Adipocyte (in vitro differentiated cells): ENCODE measurements around the gene SH3RF1.
A peak's percentile ranks its signal among the peaks of the same experiment; 100 is the strongest.

Experiments
- DNase-seq: peaks from one replicate; pipeline ENCODE4 v3.0.0-alpha.2; 2015; ENCODE audit warnings: low read depth
- H3K27me3 ChIP-seq: replicated peaks from 2 replicates; pipeline ENCODE4 v1.7.0; 2013; ENCODE audit warnings: mild to moderate bottlenecking, low read length, moderate library complexity; ENCODE audit not compliant: control insufficient read depth, insufficient read depth
- H3K36me3 ChIP-seq: 2 replicates; pipeline ENCODE4 v1.7.0; 2013; ENCODE audit warnings: low read length, mild to moderate bottlenecking, moderate library complexity; ENCODE audit not compliant: control insufficient read depth, insufficient read depth, severe bottlenecking
- H3K4me1 ChIP-seq: 2 replicates; pipeline ENCODE4 v1.7.0; 2013; ENCODE audit warnings: mild to moderate bottlenecking, low read length, moderate library complexity; ENCODE audit not compliant: control insufficient read depth, insufficient read depth
- H3K4me3 ChIP-seq: 2 replicates; pipeline ENCODE4 v1.7.0; 2013; ENCODE audit warnings: mild to moderate bottlenecking, low read length, moderate library complexity
- H3K9ac ChIP-seq: 2 replicates; pipeline ENCODE4 v1.7.0; 2013; ENCODE audit warnings: mild to moderate bottlenecking, low read length, moderate library complexity
- H3K9me3 ChIP-seq: 2 replicates; pipeline ENCODE4 v1.7.0; 2013; ENCODE audit warnings: mild to moderate bottlenecking, low read length, moderate library complexity; ENCODE audit not compliant: control insufficient read depth

The SH3RF1 gene

DNA sequence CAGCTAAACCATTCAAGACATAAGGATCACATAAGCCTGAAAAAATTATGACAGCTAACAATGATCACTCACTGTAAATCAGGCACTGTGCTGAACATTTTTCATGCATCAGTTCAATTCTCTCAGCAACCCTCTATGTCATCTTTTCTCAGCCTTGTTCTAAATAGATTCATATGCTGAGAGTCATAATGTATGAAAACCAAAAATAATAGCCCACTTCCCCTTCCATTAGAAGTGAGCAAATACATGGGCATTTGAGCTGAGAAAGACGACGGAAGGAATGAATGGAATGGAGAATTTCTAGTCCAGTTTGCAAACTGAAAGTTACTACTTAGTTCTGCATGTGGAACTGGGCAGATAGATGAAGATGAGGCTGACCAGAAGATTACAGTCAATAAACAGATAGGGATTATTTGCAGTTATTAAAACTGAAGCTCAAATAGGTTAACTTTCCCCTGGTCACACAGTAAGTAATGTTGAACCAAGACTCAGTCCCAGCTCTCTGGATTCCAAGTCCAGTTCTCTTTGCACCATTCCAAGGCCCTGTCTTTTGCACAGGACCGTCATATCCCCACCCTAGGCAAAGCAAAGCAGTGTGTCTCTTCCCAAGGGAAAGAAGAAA, 1.6 kb upstream of the SH3RF1 start:
- Histone ChIP-seq H3K27me3 (no peaks in the 10 kb centered on the region), H3K4me3 (peak overlapping the region; percentile 95), H3K9me3 (no peaks in the 10 kb centered on the region), H3K36me3 (no peaks in the 10 kb centered on the region), H3K4me1 (peaks cover 24% of the 10 kb centered on the region), H3K9ac (peak overlapping the region; percentile 96)
- DNase-seq: peak; percentile 82

DNA sequence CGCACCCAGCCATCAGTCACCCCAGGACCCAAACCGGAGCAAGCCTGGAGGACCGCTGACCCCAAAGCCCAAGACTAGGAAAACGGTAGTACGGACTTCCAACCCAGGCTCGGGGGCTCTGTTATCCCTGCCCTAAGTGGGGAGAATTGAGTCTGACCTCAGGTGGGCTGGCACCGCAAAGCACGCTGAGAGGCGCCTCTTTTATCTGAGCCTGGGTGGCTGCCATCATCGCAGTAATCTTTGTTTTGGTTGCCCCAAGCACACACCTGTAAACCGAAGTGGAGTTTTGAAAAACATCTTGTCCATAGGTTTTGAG, 894 bp upstream of the SH3RF1 start:
- peak overlapping the region; percentile 96 for H3K9ac ChIP-seq
- H3K4me3 ChIP-seq: peak overlapping the region; percentile 95
- H3K27me3 ChIP-seq: no peaks in the 10 kb centered on the region
- peaks cover 31% of the 10 kb centered on the region for H3K4me1 ChIP-seq
- H3K9me3 ChIP-seq: no peaks in the 10 kb centered on the region
- H3K36me3 ChIP-seq: no peaks in the 10 kb centered on the region
- peak; percentile 31 for DNase-seq

DNA sequence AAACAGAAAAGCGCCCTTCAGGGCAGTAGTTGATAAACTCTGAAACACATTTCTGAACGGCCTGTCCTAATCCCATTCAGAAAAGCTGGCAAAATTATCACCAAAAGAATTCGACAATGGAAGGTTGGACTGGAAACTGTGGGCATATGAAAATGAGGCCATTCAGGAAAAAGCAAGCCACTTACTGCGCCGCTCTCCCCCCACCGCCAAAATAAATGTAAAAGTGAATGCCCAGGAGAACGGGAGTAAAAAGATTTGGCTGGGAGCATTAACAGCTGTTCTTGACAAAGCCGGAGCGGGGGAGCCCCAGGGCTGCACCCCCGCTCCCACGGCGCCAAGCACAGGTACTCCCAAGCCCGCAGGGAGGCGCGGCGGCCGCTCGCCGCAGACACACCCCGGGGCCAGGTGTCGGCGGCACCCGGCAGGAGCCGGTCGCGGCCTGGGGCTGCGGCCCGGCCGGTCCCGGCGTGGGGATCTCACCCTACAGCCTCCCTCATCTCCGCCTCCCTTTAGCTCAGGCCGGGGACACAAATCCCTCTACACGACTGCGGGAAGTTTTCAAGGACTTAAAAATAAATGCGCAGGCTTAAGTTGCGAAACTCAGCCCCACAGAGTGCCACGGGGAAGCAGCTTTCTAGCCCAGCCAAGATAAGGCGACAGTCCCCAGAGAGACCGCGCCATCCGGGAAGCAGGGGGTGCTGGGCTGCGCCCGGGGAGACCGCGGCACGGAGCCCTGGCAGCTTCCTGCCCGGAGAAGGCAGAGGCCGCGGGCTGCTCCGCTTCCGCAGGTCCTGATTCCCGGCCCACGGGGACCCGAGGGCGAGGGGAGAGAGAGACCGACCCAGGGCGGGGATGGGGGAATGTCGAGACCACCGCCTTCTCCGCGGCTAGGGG, 593 bp downstream of the SH3RF1 start:
- Histone ChIP-seq H3K27me3 (no peaks in the 10 kb centered on the region), H3K4me1 (peaks cover 39% of the 10 kb centered on the region), H3K9me3 (no peaks in the 10 kb centered on the region), H3K36me3 (no peaks in the 10 kb centered on the region), H3K9ac (peak overlapping the region; percentile 96), H3K4me3 (peak overlapping the region; percentile 95)
- peak; percentile 68 for DNase-seq

DNA sequence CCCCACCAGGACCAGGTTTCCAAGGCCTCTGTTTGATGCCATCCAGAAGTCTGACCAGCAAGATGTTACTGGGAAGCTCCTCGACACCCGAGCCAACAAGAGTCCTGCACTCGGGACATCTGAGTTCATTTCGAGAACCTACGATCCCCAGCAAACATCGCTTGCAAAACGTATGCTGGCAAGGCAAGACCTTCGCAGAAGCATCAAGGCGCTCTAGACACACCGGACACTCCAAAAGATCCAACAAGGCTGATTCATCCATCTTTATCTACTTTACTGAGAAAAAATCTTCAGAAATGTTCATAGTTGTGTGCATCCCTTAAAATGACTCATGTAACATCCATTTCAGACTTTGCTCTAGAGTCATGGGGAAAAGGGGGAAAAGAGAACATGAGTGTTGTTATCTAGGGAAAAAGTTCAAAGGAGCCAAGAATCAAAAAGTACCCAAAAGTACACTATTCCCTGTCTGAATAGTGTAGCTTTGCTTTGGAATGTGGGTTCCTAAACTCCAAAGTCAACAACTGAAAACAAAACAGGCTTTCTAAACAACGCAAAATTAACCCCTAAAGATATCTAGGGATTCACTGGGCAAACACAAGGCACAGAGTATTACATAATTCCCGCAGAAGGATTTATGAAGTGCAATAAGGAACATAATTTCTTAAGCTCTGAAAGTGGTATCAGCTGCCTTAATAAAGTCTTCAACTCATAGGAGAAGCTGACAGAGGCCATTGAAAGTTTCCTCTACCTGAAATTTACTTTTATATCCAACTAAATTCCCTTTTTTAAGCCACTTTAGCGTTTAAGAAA, 1.6 kb downstream of the SH3RF1 start:
- Histone ChIP-seq H3K4me1 (peaks cover 41% of the 10 kb centered on the region), H3K36me3 (peaks cover 9% of the 10 kb centered on the region), H3K4me3 (peak overlapping the region; percentile 95), H3K9ac (peak overlapping the region; percentile 96), H3K9me3 (no peaks in the 10 kb centered on the region), H3K27me3 (no peaks in the 10 kb centered on the region)
- peak; percentile 76 for DNase-seq

DNA sequence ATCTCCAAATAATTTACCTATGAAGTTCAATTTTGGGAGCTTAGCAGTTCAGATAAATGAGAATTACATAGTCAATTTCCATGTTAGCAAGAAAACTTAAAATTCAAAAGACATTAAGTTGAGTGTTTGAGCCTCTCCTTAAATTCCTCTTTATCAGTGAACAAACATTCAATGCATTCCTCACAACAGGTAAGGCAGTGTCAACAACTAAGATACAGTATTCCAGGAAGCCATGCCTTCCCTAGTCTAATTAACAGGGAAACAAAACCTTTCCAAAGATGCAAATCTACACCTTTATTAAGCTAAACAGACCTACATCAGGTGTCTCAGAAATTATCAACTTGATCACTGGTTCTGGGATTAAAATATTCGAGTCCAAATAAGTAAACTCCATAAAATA, 3.7 kb downstream of the SH3RF1 start:
- no peak overlapping the region for H3K9ac ChIP-seq
- H3K9me3 ChIP-seq: no peaks in the 10 kb centered on the region
- H3K4me3 ChIP-seq: peak overlapping the region; percentile 95
- peaks cover 42% of the 10 kb centered on the region for H3K4me1 ChIP-seq
- no peak for DNase-seq
- H3K27me3 ChIP-seq: no peaks in the 10 kb centered on the region
- peaks cover 24% of the 10 kb centered on the region for H3K36me3 ChIP-seq

DNA sequence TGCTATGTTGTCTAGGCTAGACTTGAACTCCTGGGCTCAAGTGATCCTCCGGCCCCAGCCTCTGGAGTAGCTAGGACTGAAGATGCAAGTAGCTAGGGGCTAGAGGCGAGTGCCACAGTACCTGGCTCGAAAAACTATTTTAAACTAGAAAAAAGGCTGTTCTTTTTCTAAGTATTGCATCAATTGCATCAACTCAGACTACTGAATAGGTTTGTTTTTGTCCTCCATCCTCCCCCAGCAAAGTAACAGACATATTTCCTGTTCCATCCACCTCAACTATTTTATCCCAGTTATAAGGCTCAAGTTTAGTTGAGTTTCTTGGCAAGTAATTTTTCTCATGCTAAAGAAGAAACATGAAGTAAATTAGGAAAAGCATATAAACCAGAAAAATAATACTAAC, 4.1 kb downstream of the SH3RF1 start:
- H3K36me3 ChIP-seq: peaks cover 24% of the 10 kb centered on the region
- peak; percentile 42 for DNase-seq
- no peaks in the 10 kb centered on the region for H3K9me3 ChIP-seq
- H3K4me1 ChIP-seq: peaks cover 38% of the 10 kb centered on the region
- H3K9ac ChIP-seq: no peak overlapping the region
- H3K4me3 ChIP-seq: peak overlapping the region; percentile 95
- no peaks in the 10 kb centered on the region for H3K27me3 ChIP-seq

DNA sequence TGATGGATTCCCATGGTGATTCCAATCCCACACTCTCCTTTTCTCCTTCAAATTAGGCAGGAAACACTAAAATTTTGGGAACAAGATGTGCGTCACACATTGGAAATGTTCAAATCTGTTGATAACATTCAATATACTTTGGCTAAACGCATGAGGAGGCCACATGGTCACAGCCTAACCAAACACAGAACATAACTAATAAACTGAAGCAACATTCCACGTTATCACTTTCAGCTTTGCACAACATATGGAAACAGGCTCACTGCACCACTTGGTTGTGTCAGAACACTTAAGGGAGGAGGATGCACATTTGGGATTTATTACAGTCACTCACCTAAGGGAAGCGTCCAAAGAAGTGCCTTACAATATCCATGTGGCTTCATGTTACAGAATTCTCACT, 4.7 kb downstream of the SH3RF1 start:
- Histone ChIP-seq H3K36me3 (peaks cover 27% of the 10 kb centered on the region), H3K9me3 (no peaks in the 10 kb centered on the region), H3K27me3 (no peaks in the 10 kb centered on the region), H3K4me1 (peaks cover 37% of the 10 kb centered on the region), H3K9ac (no peak overlapping the region), H3K4me3 (no peak overlapping the region)
- no peak for DNase-seq

DNA sequence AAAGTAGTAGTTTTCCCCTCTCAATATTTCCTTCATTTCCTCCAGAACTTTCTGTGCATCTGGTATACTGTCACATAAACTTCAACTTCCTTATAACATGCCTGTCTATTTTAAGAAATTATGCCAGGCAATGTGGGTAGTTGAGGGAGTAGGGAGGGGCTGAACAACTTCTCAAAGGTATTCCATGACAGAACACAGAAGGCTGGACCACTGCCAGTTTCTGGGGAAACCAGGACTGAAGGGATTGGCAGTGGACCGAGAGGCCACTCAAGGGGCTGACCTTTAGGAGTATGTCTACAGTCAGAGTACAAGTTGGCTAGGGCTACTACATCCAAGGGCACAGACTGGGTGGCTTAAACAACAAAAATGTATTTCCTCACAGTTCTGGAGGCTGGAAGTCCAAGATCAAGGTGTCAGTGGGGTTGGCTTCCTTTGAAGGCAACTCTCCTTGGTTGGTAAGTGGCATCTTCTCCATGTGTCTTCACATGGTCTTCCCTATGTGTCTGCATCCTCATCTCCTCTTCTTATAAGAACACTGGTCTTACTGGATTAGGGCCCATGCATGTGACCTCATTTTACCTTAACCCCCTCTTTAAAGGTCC, 6.9 kb downstream of the SH3RF1 start:
- Histone ChIP-seq H3K27me3 (no peaks in the 10 kb centered on the region), H3K36me3 (peaks cover 27% of the 10 kb centered on the region), H3K9me3 (no peaks in the 10 kb centered on the region), H3K9ac (no peak overlapping the region), H3K4me1 (peaks cover 41% of the 10 kb centered on the region), H3K4me3 (peak overlapping the region; percentile 13)
- no peak for DNase-seq

DNA sequence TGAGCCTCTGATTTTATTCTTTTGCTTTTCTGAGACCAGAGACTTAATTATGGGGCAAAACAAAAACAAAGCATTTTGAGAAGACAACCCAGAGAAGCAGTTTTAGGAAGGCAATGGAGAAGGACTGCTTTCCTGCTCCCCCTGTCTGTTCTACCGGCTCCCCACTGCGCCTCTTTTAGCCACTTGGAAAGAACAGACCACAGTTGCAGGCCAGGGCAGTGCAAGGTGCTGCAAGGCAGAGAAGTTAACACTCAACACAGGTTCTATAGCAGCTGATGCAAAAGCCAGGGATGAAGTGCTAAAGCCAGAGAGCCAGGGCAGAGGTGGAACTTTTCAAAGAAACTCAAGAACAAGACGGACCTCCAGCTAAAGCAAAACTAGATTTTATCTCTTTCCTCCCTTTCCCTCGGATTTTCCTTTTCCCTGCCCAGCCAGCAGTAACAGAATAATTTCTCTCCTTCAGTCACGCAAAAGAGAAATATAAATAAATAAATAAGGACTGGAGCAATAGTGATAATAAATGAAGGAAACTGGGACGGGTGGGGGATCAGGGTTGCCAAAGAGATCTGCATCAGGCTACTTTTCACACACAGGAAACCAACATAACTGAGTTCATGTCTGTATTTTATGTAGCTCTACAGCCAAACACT, 10.4 kb downstream of the SH3RF1 start:
- H3K36me3 ChIP-seq: peaks cover 27% of the 10 kb centered on the region
- H3K27me3 ChIP-seq: no peaks in the 10 kb centered on the region
- H3K9me3 ChIP-seq: no peaks in the 10 kb centered on the region
- peaks cover 45% of the 10 kb centered on the region for H3K4me1 ChIP-seq
- no peak for DNase-seq
- no peak overlapping the region for H3K4me3 ChIP-seq
- H3K9ac ChIP-seq: no peak overlapping the region

DNA sequence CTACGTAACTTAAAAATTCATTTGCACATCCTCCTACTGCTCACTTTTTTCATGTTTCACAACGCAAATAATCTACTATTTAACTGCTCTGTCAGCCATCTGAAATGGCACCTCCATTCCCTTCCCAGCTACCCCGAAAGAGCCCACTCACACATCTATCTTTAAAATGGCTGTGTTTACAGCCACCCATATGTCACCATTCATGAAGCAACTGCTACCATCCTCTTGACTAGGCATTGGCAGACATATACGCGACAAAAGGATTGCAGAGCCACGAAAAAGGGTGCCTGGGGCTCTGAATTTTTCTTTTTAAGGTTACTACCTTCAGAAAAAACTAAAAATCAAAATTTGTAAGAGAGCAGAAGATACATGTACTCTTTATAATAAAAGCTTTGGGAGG, 11.5 kb downstream of the SH3RF1 start:
- Histone ChIP-seq H3K27me3 (no peaks in the 10 kb centered on the region), H3K9ac (no peak overlapping the region), H3K4me1 (peaks cover 55% of the 10 kb centered on the region), H3K4me3 (no peak overlapping the region), H3K9me3 (no peaks in the 10 kb centered on the region), H3K36me3 (peaks cover 18% of the 10 kb centered on the region)
- DNase-seq: no peak
